ENCODE measurements around the gene RALGPS1.

RALGPS1 gene

GRCh38 chr9:127224178-127224882 is 309.7 kb downstream of the RALGPS1 start:
- DNase-seq (ENCODE audit: low read depth) = no peak

GRCh38 chr9:127224883-127225739 is 310.5 kb downstream of the RALGPS1 start:
- peak; percentile 69 for DNase-seq (ENCODE audit: low read depth)

- no peak for DNase-seq (ENCODE audit: low read depth)
Observed at GRCh38 chr9:127225801-127226625, 311.4 kb downstream of the RALGPS1 start.

GRCh38 chr9:127229691-127230417 is 315.3 kb downstream of the RALGPS1 start:
- DNase-seq (ENCODE audit: low read depth) = no peak

- DNase-seq (ENCODE audit: low read depth) = no peak
Observed at GRCh38 chr9:127231666-127232065, 317.1 kb downstream of the RALGPS1 start.

- no peak for DNase-seq (ENCODE audit: low read depth)
Observed at GRCh38 chr9:127232833-127233549, 318.4 kb downstream of the RALGPS1 start.

GRCh38 chr9:127233550-127233949 is 319.0 kb downstream of the RALGPS1 start:
- no peak for DNase-seq (ENCODE audit: low read depth)

GRCh38 chr9:127233989-127234388 is 319.4 kb downstream of the RALGPS1 start:
- no peak for DNase-seq (ENCODE audit: low read depth)

GRCh38 chr9:127237801-127238200 is 323.2 kb downstream of the RALGPS1 start:
- no peak for DNase-seq (ENCODE audit: low read depth)

GRCh38 chr9:127241354-127241753 is 326.8 kb downstream of the RALGPS1 start:
- DNase-seq (ENCODE audit: low read depth) = no peak

- DNase-seq (ENCODE audit: low read depth) = peak; percentile 92
Observed at GRCh38 chr9:127244609-127245601, 330.3 kb downstream of the RALGPS1 start.

- no peak for DNase-seq (ENCODE audit: low read depth)
Observed at GRCh38 chr9:127245637-127246164, 331.1 kb downstream of the RALGPS1 start.

- DNase-seq (ENCODE audit: low read depth) = no peak
Observed at GRCh38 chr9:127248241-127248640, 333.7 kb downstream of the RALGPS1 start.

- no peak for DNase-seq (ENCODE audit: low read depth)
Observed at GRCh38 chr9:127249877-127250276, 335.3 kb downstream of the RALGPS1 start.

GRCh38 chr9:127250896-127251391 is 336.4 kb downstream of the RALGPS1 start:
- DNase-seq (ENCODE audit: low read depth) = no peak

- DNase-seq (ENCODE audit: low read depth) = no peak
Observed at GRCh38 chr9:127252410-127253318, 338.1 kb downstream of the RALGPS1 start.

- no peak for DNase-seq (ENCODE audit: low read depth)
Observed at GRCh38 chr9:127253446-127253845, 338.9 kb downstream of the RALGPS1 start.

- no peak for DNase-seq (ENCODE audit: low read depth)
Observed at GRCh38 chr9:127255692-127256091, 341.1 kb downstream of the RALGPS1 start.

Measured in stromal cell of bone marrow (primary cell).